KOPT-K1 (cell line): ENCODE results near the gene PRKCA.
"Not testable (repeated sequence)": the region's sequence is repeated elsewhere in the genome, so short reads cannot be mapped to it uniquely, and the experiment has no call there.

ENCODE experiments used
- H3K27ac ChIP-seq: fragments of 200-600 bp; sonication (generic); 2 replicates; pipeline ENCODE4 v1.5.1; 2016; ENCODE audit warnings: antibody characterized with exemption, mild to moderate bottlenecking, low read depth, low read length; ENCODE audit not compliant: poor library complexity, severe bottlenecking
- H3K36me3 ChIP-seq: fragments of 200-600 bp; sonication (generic); 2 replicates; pipeline ENCODE4 v1.5.1; 2017; ENCODE audit warnings: antibody characterized with exemption, mild to moderate bottlenecking, low read length, moderate library complexity; ENCODE audit not compliant: insufficient read depth
- H3K9me3 ChIP-seq: fragments of 200-600 bp; sonication (generic); 2 replicates; pipeline ENCODE4 v1.5.1; 2017; ENCODE audit warnings: antibody characterized with exemption, low read length, mild to moderate bottlenecking; ENCODE audit not compliant: insufficient read depth, poor library complexity, severe bottlenecking

Gene PRKCA

GRCh38 chr17:66704858-66705520 is 402.6 kb downstream of the PRKCA start:
- Histone ChIP-seq H3K9me3 (no peaks in the 10 kb centered on the region), H3K27ac (no peak overlapping the region), H3K36me3 (peaks cover 25% of the 10 kb centered on the region)

- H3K36me3 ChIP-seq = peaks cover 18% of the 10 kb centered on the region
- H3K27ac ChIP-seq = no peak overlapping the region
- H3K9me3 ChIP-seq = no peaks in the 10 kb centered on the region
Observed at GRCh38 chr17:66706851-66707450, 404.5 kb downstream of the PRKCA start.

- no peaks in the 10 kb centered on the region for H3K9me3 ChIP-seq
- peaks cover 29% of the 10 kb centered on the region for H3K36me3 ChIP-seq
- no peak overlapping the region for H3K27ac ChIP-seq
Observed at GRCh38 chr17:66711401-66711800, 409.0 kb downstream of the PRKCA start.

DNA sequence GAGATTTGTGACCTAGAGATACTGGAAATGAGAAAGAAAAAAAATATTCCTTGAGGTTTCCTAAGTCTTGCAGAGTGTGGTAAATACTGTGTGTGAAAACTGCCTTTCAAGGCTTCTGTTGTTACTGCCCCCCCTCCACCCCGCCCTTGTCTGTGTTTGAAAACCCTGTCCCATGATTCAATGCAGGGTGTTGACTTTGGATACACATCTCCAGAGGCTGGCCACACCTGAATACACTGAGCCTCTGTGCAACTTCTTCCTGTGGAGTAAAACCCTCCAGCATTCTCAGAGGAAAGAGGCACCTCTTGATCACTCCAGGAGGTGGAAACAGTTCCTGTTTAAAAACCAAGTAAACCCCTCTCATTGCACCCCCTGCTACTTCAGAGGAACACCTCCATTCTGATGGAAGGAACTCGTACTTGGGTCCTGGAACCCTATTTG is 409.5 kb downstream of the PRKCA start:
- no peaks in the 10 kb centered on the region for H3K9me3 ChIP-seq
- peaks cover 34% of the 10 kb centered on the region for H3K36me3 ChIP-seq

GRCh38 chr17:66712453-66712852 is 410.0 kb downstream of the PRKCA start:
- no peak overlapping the region for H3K27ac ChIP-seq
- no peaks in the 10 kb centered on the region for H3K9me3 ChIP-seq
- H3K36me3 ChIP-seq = peaks cover 40% of the 10 kb centered on the region

More for the DNA sequence above, 409.5 kb downstream of the PRKCA start:
- no peak overlapping the region for H3K27ac ChIP-seq

DNA sequence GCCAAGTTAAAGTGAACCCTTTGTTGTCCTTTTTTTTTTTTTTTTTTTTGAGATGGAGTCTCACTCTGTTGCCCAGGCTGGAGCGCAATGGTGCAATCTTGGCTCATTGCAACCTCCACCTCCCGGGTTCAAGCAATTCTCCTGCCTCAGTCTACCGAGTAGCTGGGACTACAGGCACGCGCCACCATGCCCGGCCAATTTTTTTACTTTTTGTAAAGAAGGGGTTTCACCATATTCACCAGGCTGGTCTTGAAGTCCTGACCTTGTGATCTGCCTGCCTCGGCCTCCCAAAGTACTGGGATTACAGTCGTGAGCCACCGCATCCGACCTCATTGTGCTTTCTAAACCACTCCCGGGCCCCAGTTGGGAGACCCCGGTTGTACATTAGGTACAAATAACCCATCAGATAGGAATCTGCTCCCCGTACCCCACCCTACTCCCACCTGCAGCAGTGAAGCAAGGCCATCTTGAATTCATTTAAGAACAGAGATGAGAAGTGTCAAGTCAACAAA is 410.7 kb downstream of the PRKCA start:
- H3K9me3 ChIP-seq, H3K27ac ChIP-seq: not testable (repeated sequence)
- H3K36me3 ChIP-seq = peaks cover 46% of the 10 kb centered on the region

DNA sequence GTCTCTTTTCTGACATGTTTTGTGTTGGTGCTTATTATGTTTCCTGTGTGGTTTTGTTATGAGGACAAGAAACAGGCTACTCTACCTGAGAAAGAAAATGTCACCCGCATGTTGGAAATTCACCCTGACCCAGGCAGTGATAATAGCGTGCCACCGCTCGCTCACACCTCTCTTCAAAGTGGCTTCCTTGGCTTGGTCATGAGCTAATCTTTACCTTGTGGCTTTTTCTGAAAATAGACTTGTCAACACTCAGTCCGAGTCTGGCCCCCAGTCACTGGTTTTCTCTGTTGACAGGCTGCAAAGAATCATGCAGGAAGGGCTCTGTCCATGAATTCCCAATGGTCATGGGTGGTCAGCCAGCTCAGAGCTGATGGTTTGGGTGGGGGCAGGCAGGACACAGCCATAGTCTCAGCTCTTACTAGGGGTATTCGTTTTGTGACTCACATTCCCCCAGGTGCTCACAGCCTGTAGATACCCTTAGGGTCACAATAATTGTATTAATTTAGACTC is 411.2 kb downstream of the PRKCA start:
- H3K36me3 ChIP-seq = peaks cover 49% of the 10 kb centered on the region
- H3K27ac ChIP-seq = no peak overlapping the region

DNA sequence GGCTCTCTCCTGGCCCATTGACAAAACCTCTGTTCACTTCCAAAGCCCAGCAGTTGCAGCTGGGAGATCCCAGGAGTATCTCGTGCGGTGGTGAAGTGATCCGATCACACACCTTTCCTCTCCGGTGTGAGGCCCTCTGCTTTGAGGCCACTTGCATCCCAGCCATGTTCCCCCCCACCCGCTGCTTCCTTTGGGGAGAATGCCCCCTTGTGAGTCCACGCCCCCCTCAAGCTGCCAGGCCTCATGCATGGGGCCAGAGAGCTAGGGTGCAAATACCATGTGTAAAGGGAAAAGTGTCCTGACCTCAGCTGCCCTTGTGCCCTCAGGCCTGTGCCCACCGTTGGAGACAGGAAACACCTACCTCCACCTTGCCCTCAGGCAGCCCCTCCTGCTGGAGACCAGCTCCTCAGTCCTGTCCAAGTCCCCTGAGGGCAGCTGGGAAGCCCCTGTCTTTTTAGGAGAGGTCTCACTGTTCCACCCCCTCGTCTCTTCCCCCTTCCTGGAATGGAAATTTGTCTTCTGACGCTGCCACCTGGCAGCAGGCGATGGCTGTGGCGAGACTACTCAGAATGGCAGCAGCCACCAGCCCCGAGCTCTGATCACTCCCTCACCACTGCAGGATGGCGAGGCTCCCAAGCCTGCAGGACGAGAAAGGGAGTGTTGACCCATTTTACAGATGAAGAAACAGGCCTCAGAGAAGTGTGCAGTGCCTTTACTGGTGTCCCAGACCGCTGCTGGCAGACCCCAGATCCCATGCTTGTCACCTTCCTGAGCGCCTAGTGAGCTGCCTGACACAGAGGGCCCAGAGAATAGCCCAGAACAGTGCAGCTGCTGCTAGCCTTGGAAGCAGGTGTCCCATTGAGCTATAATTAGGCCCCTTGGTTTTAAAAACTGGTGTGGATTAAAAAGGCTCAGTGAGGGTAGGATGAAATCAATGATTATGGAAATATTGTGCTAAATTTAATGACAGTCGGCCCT is 411.9 kb downstream of the PRKCA start:
- Histone ChIP-seq H3K27ac (no peak overlapping the region), H3K36me3 (peaks cover 52% of the 10 kb centered on the region), H3K9me3 (no peaks in the 10 kb centered on the region)

More for the DNA sequence above, 411.2 kb downstream of the PRKCA start:
- H3K9me3 ChIP-seq = no peaks in the 10 kb centered on the region

DNA sequence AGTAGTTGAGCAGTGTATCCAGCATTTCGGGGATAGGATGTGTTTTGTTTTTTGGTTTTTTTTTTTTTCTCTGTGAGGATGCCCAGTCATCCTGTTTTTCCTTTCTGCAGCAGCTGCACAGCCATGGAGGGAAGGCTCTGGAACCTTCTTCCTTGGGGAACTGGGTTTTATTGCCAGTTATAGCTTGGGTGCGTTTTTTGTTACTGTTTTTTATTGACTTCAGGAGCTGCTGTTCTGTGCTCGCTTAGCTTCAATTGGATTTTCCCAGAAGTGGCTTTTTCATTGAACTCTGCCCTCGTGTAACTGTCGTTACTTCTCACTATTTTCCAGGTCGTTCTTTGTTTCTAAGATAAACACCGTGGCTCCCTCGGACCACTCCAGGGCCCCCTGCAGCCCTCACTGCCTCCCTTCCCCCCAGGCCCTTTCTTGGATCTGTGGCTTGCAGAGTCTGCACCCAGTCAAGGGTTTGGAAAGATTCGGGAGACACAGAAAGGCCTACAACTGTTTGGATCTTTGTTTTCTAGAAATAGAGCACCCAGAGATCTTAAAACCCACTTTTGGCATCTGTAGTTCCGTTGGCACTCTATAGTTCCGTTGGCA is 412.8 kb downstream of the PRKCA start:
- Histone ChIP-seq H3K36me3 (peaks cover 52% of the 10 kb centered on the region), H3K9me3 (no peaks in the 10 kb centered on the region), H3K27ac (no peak overlapping the region)

GRCh38 chr17:66715745-66716156 is 413.3 kb downstream of the PRKCA start:
- Histone ChIP-seq H3K9me3 (no peaks in the 10 kb centered on the region), H3K27ac (no peak overlapping the region), H3K36me3 (peaks cover 52% of the 10 kb centered on the region)

- Histone ChIP-seq H3K27ac (no peak overlapping the region), H3K36me3 (peaks cover 52% of the 10 kb centered on the region), H3K9me3 (no peaks in the 10 kb centered on the region)
Observed at GRCh38 chr17:66716236-66717026, 414.0 kb downstream of the PRKCA start.

DNA sequence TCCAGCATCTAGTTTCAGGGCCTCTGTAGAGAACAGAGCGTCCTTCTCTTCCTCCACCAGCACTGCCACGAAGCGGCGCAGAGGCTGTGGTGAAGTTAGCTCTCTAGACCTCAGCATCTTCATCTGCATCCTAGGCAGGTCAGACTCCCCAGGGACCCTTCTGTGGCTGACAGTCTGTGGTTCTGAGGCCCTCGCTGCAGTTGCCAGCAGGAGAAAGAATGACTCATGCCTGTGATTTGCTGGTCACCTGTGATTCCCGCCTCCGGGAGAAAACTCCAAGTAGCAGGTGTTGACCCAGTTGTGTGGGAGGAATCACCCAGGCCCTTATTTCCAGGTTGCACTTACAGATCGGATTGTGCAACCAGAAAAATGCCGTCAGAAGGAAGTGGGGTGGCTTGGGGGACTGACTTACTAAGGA is 415.2 kb downstream of the PRKCA start:
- H3K36me3 ChIP-seq = peaks cover 40% of the 10 kb centered on the region; the same call in 1 of the 2 replicates
- no peaks in the 10 kb centered on the region for H3K9me3 ChIP-seq
- no peak overlapping the region for H3K27ac ChIP-seq

- Histone ChIP-seq H3K27ac (no peak overlapping the region), H3K36me3 (peaks cover 33% of the 10 kb centered on the region; the same call in 1 of the 2 replicates), H3K9me3 (no peaks in the 10 kb centered on the region)
Observed at GRCh38 chr17:66720027-66720426, 417.6 kb downstream of the PRKCA start.

DNA sequence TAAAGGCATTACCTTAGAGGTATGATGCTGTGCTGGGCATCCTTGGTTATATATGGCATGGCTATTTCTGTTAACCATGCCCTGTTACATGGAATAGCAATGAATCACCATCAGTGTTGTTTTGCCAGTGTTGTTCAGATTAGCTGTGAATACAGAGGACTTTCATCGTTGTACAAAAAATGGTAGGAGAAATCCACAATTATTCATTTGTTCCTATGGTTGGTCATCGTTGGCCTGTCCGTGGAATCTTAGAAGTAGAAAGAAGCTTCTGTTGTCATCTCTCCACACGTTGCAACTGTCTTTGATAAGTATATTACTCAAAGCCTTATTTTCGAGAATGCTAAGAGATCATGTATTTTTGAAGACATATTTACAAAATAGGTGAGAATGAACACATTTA is 418.2 kb downstream of the PRKCA start:
- H3K36me3 ChIP-seq = peaks cover 29% of the 10 kb centered on the region; the same call in 1 of the 2 replicates
- H3K9me3 ChIP-seq = no peaks in the 10 kb centered on the region
- H3K27ac ChIP-seq = no peak overlapping the region
